HL-60 (cell line): Measurements from ENCODE around the gene CPLX4.

Experiments used
- DNase-seq, 2 experiments: peaks; one replicate each; pipeline ENCODE4 v3.0.0-alpha.2; 2010 to 2020; ENCODE audit warnings: low read depth in 1 of 2, low spot score in 1 of 2
- H3K27ac ChIP-seq: fragments of 250-450 bp; sonication (Bioruptor Pico); replicated peaks from 2 replicates; pipeline ENCODE4 v1.5.1; 2020; ENCODE audit warnings: mild to moderate bottlenecking, moderate library complexity
- H3K27me3 ChIP-seq: fragments of 250-450 bp; sonication (Bioruptor Pico); 2 replicates; pipeline ENCODE4 v1.5.1; 2021; ENCODE audit warnings: mild to moderate bottlenecking, moderate library complexity; ENCODE audit not compliant: insufficient read depth, poor library complexity, severe bottlenecking
- H3K4me3 ChIP-seq: replicated peaks from 2 replicates; pipeline ENCODE4 v1.5.1; 2011; ENCODE audit warnings: mild to moderate bottlenecking, control low read depth, low read length; ENCODE audit not compliant: insufficient read depth
- GABPA ChIP-seq: IDR thresholded peaks from 2 replicates; pipeline ENCODE4 v1.6.1; 2012; ENCODE audit warnings: low read depth
- POLR2AphosphoS5 ChIP-seq: IDR thresholded peaks from 2 replicates; pipeline ENCODE4 v1.6.1; 2012; ENCODE audit warnings: low read depth
- SPI1 ChIP-seq: IDR thresholded peaks from 2 replicates; pipeline ENCODE4 v1.6.1; 2012; ENCODE audit warnings: low read depth, mild to moderate bottlenecking, borderline replicate concordance
- TF ChIP-seq, protein P1 (sequence below): IDR thresholded peaks from 2 replicates; pipeline ENCODE4 v1.6.1; 2012; ENCODE audit warnings: low read depth; ENCODE audit not compliant: insufficient replicate concordance
- TF ChIP-seq, protein P2 (sequence below): IDR thresholded peaks from one replicate; pipeline ENCODE4 v1.5.1; 2011; ENCODE audit warnings: low read length, control low read depth, inconsistent platforms; ENCODE audit not compliant: insufficient read depth

CPLX4 gene

DNA sequence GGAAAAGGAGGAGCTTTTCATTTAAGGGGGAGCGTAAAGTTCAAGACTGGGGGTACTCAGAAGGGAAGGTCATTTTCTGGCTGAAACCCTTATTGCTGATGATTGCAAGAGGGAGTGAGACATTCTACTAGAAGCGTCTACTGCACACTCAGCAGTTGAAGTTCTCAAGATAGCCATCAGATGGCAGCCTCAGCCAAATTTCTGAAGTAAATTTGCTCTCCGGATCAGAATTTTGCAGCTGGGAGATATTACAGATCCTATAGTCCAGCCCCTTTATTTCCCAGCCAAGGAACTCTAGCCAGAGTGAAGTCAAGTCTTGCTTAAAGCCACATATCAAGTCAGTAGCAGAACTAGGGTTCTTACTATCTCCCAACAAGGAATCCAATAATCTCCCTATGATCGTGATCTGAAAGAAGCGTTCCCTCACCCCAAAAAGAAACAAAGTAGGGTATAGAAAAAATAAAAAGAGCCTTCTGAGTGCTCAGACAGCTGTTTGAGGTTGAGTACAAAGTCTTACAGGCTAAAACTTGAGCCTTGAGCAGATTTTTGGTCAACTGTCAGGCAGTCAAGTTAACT lies 69.2 kb downstream of the CPLX4 start:
- H3K4me3 ChIP-seq: no peak overlapping the region
- DNase-seq: peak in 1 of 2 experiments; percentile 55
- TF ChIP-seq, protein P1, sequence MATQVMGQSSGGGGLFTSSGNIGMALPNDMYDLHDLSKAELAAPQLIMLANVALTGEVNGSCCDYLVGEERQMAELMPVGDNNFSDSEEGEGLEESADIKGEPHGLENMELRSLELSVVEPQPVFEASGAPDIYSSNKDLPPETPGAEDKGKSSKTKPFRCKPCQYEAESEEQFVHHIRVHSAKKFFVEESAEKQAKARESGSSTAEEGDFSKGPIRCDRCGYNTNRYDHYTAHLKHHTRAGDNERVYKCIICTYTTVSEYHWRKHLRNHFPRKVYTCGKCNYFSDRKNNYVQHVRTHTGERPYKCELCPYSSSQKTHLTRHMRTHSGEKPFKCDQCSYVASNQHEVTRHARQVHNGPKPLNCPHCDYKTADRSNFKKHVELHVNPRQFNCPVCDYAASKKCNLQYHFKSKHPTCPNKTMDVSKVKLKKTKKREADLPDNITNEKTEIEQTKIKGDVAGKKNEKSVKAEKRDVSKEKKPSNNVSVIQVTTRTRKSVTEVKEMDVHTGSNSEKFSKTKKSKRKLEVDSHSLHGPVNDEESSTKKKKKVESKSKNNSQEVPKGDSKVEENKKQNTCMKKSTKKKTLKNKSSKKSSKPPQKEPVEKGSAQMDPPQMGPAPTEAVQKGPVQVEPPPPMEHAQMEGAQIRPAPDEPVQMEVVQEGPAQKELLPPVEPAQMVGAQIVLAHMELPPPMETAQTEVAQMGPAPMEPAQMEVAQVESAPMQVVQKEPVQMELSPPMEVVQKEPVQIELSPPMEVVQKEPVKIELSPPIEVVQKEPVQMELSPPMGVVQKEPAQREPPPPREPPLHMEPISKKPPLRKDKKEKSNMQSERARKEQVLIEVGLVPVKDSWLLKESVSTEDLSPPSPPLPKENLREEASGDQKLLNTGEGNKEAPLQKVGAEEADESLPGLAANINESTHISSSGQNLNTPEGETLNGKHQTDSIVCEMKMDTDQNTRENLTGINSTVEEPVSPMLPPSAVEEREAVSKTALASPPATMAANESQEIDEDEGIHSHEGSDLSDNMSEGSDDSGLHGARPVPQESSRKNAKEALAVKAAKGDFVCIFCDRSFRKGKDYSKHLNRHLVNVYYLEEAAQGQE: no peak
- TF ChIP-seq, protein P2, sequence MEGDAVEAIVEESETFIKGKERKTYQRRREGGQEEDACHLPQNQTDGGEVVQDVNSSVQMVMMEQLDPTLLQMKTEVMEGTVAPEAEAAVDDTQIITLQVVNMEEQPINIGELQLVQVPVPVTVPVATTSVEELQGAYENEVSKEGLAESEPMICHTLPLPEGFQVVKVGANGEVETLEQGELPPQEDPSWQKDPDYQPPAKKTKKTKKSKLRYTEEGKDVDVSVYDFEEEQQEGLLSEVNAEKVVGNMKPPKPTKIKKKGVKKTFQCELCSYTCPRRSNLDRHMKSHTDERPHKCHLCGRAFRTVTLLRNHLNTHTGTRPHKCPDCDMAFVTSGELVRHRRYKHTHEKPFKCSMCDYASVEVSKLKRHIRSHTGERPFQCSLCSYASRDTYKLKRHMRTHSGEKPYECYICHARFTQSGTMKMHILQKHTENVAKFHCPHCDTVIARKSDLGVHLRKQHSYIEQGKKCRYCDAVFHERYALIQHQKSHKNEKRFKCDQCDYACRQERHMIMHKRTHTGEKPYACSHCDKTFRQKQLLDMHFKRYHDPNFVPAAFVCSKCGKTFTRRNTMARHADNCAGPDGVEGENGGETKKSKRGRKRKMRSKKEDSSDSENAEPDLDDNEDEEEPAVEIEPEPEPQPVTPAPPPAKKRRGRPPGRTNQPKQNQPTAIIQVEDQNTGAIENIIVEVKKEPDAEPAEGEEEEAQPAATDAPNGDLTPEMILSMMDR: peak; percentile 80
- H3K27me3 ChIP-seq: peaks cover 13% of the 10 kb centered on the region
- H3K27ac ChIP-seq: no peak overlapping the region

DNA sequence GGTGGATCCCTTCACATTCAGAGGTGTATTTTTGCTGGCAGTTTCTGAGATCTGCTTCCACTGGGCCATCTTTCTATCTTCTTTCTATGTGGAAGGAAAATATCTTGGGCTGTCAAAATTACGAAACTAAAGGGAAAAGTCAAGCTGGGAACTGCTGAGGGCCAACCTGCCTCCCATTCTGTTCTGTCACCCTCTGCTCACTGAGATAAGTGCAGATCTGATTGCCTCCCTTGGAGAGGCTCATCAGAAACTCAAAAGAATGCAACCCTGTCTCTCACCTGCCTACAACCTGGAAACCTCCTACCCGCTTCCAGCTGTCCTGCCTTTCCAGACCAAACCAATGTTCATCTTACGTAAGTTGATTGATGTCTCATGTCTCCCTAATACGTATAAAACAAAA lies 71.7 kb downstream of the CPLX4 start:
- Histone ChIP-seq H3K4me3 (no peak overlapping the region), H3K27ac (no peak overlapping the region), H3K27me3 (peaks cover 7% of the 10 kb centered on the region)
- TF ChIP-seq SPI1 (no peak), POLR2AphosphoS5 (no peak), GABPA (no peak)
- TF ChIP-seq, protein P1: no peak
- TF ChIP-seq, protein P2: no peak
- DNase-seq: no peak
